Spleen (tissue), 7 donors: Measurements from ENCODE around the gene COG7.

Experiments used
- CTCF ChIP-seq, 11 experiments: fragments of 200-600 bp in 7 of 11; fragments of 450-650 bp in 4 of 11; sonication (generic) in 4 of 11; IDR thresholded peaks in 8 of 11; conservative IDR thresholded peaks in 3 of 11; 1 replicate in 7 of 11; 2 replicates in 4 of 11; pipeline versions ENCODE4 v1.4.0 to v1.8.0; 2016 to 2021; ENCODE audit warnings: antibody characterized with exemption in 11 of 11, inconsistent platforms in 4 of 11, mild to moderate bottlenecking in 1 of 11
- POLR2A ChIP-seq, 3 donors: fragments of 450-650 bp; IDR thresholded peaks; one replicate each; pipeline ENCODE4 v1.5.1; 2017; ENCODE audit warnings: antibody characterized with exemption in 3 of 3, mild to moderate bottlenecking in 1 of 3
- donor health status: DM: no; HTN: no; CAD: no; lungs with moderate emphysema.
- donor health status: DM: no; HTN: no; CAD: no.
- donor health status: DM: no; HTN: no; CAD: no.

- TF ChIP-seq CTCF (IDR thresholded peaks at IDR 0.05 in 8 of 11, conservative IDR thresholded peaks at IDR 0.05 in 3 of 11), result no peak
- TF ChIP-seq POLR2A (IDR thresholded peaks at IDR 0.05), result no peak
Observed at GRCh38 chr16:23378256-23378655, 74.7 kb downstream of the COG7 start.
